HAP-1 (cell line): ENCODE data around the gene PLB1.

Experiments used
- DNase-seq, 2 experiments: peaks; one replicate each; pipeline ENCODE4 v3.0.0-alpha.2; 2016 to 2020; ENCODE audit warnings: low spot score in 2 of 2
- H3K27me3 ChIP-seq: fragments of 250-450 bp; sonication (Bioruptor Pico); 2 replicates; pipeline ENCODE4 v1.5.1; 2020; ENCODE audit warnings: low read depth, mild to moderate bottlenecking, moderate library complexity
- H3K36me3 ChIP-seq: fragments of 250-450 bp; sonication (Bioruptor Pico); replicated peaks from 2 replicates; pipeline ENCODE4 v1.5.1; 2020; ENCODE audit warnings: mild to moderate bottlenecking
- H3K4me1 ChIP-seq: fragments of 250-450 bp; sonication (Bioruptor Pico); 2 replicates; pipeline ENCODE4 v1.5.1; 2020; ENCODE audit warnings: mild to moderate bottlenecking
- H3K4me3 ChIP-seq: fragments of 250-450 bp; sonication (Bioruptor Pico); 2 replicates; pipeline ENCODE4 v1.5.1; 2020; ENCODE audit warnings: mild to moderate bottlenecking, moderate library complexity
- H3K9me3 ChIP-seq: fragments of 250-450 bp; sonication (Bioruptor Pico); 2 replicates; pipeline ENCODE4 v1.5.1; 2020; ENCODE audit warnings: mild to moderate bottlenecking, moderate library complexity
- in situ Hi-C: fragments of 300-500 bp; cut with MboI; formaldehyde crosslinking; loops from 3 replicates; pipeline ENCODE4 v1.14.3; 2020; ENCODE audit warnings: low sequenced_read_pairs, inconsistent platforms, mixed read lengths

PLB1 gene, protein sequence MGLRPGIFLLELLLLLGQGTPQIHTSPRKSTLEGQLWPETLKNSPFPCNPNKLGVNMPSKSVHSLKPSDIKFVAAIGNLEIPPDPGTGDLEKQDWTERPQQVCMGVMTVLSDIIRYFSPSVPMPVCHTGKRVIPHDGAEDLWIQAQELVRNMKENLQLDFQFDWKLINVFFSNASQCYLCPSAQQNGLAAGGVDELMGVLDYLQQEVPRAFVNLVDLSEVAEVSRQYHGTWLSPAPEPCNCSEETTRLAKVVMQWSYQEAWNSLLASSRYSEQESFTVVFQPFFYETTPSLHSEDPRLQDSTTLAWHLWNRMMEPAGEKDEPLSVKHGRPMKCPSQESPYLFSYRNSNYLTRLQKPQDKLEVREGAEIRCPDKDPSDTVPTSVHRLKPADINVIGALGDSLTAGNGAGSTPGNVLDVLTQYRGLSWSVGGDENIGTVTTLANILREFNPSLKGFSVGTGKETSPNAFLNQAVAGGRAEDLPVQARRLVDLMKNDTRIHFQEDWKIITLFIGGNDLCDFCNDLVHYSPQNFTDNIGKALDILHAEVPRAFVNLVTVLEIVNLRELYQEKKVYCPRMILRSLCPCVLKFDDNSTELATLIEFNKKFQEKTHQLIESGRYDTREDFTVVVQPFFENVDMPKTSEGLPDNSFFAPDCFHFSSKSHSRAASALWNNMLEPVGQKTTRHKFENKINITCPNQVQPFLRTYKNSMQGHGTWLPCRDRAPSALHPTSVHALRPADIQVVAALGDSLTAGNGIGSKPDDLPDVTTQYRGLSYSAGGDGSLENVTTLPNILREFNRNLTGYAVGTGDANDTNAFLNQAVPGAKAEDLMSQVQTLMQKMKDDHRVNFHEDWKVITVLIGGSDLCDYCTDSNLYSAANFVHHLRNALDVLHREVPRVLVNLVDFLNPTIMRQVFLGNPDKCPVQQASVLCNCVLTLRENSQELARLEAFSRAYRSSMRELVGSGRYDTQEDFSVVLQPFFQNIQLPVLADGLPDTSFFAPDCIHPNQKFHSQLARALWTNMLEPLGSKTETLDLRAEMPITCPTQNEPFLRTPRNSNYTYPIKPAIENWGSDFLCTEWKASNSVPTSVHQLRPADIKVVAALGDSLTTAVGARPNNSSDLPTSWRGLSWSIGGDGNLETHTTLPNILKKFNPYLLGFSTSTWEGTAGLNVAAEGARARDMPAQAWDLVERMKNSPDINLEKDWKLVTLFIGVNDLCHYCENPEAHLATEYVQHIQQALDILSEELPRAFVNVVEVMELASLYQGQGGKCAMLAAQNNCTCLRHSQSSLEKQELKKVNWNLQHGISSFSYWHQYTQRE (N-terminal part only)

GRCh38 chr2:28495551-28496250, at the start of gene PLB1:
Gene PLB1, plus strand, starts transcription at chr2:28496060. Its CDS starts 55 bp downstream, at chr2:28496115.
- in situ Hi-C loops, result no loop called here
- no peaks in the 10 kb centered on the region for H3K9me3 ChIP-seq
- no peaks in the 10 kb centered on the region for H3K27me3 ChIP-seq
- no peaks in the 10 kb centered on the region for H3K4me1 ChIP-seq
- no peak for DNase-seq
- H3K4me3 ChIP-seq, result no peak within 1 kb of the TSS
- no peaks in the 10 kb centered on the region for H3K36me3 ChIP-seq

DNA sequence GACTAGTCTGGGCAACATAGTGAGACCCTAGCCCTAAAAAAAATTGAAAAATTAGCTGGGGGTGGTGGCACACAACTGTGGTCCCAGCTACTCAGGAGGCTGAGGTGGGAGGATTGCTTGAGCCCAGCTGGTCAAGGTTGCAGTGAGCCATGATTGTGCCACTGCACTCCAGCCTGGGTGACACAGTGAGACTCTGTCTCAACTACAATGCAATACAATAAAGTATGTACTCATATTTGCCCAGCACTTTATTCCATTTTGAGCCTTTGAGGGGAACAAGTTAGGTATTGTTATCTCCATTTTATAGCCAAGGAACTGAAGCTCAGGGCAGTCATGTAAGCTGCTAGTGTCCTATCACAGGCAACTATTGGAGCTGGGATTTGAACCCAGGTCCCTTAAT, 49.3 kb upstream of the PLB1 start:
- in situ Hi-C loops, result no loop called here
- no peak for DNase-seq
- Histone ChIP-seq H3K4me1 (no peaks in the 10 kb centered on the region), H3K4me3 (no peak overlapping the region), H3K36me3 (no peaks in the 10 kb centered on the region), H3K27me3 (no peaks in the 10 kb centered on the region), H3K9me3 (no peaks in the 10 kb centered on the region; the same call in 1 of the 2 replicates)

- no peaks in the 10 kb centered on the region for H3K27me3 ChIP-seq
- no peak overlapping the region for H3K4me3 ChIP-seq
- DNase-seq, result no peak
- in situ Hi-C loops, result no loop called here
- H3K4me1 ChIP-seq, result no peaks in the 10 kb centered on the region
- H3K9me3 ChIP-seq, result no peaks in the 10 kb centered on the region; the same call in 1 of the 2 replicates
- no peaks in the 10 kb centered on the region for H3K36me3 ChIP-seq
These were observed 48.8 kb upstream of the PLB1 start for GRCh38 chr2:28447086-28447485.

GRCh38 chr2:28447943-28448792, 47.7 kb upstream of the PLB1 start:
- Histone ChIP-seq H3K36me3 (no peaks in the 10 kb centered on the region), H3K27me3 (no peaks in the 10 kb centered on the region), H3K9me3 (no peaks in the 10 kb centered on the region), H3K4me3 (no peak overlapping the region), H3K4me1 (no peaks in the 10 kb centered on the region)
- in situ Hi-C loops, result no loop called here
- no peak for DNase-seq

DNA sequence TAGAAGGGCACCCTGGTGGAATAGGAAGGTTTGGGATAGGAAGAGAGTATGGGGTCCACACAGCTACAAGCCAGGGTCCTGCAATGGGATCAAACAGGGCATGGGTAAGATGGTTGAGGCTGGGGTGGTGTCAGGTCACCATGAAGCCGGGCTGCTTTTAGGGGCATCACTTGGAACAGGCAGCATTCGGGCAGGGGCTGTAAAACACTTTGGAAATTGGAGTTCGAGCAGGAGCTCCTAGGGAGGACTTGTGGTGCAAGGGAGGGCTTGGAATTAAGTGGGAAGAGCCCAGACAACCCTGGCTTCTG, 47.1 kb upstream of the PLB1 start:
- in situ Hi-C loops, result no loop called here
- H3K4me1 ChIP-seq, result no peaks in the 10 kb centered on the region
- H3K4me3 ChIP-seq, result no peak overlapping the region

GRCh38 chr2:28449126-28449487, 46.8 kb upstream of the PLB1 start:
- Histone ChIP-seq H3K4me3 (no peak overlapping the region), H3K9me3 (no peaks in the 10 kb centered on the region), H3K36me3 (no peaks in the 10 kb centered on the region), H3K27me3 (no peaks in the 10 kb centered on the region), H3K4me1 (no peaks in the 10 kb centered on the region)
- in situ Hi-C loops, result no loop called here
- no peak for DNase-seq

More for the DNA sequence above, 47.1 kb upstream of the PLB1 start:
- no peak for DNase-seq
- H3K36me3 ChIP-seq, result no peaks in the 10 kb centered on the region
- no peaks in the 10 kb centered on the region for H3K9me3 ChIP-seq
- H3K27me3 ChIP-seq, result no peaks in the 10 kb centered on the region

- no peak for DNase-seq
- Histone ChIP-seq H3K36me3 (no peaks in the 10 kb centered on the region), H3K9me3 (no peaks in the 10 kb centered on the region), H3K4me1 (no peaks in the 10 kb centered on the region), H3K27me3 (no peaks in the 10 kb centered on the region), H3K4me3 (no peak overlapping the region)
- in situ Hi-C loops, result no loop called here
These were observed 46.1 kb upstream of the PLB1 start for GRCh38 chr2:28449488-28450395.

DNA sequence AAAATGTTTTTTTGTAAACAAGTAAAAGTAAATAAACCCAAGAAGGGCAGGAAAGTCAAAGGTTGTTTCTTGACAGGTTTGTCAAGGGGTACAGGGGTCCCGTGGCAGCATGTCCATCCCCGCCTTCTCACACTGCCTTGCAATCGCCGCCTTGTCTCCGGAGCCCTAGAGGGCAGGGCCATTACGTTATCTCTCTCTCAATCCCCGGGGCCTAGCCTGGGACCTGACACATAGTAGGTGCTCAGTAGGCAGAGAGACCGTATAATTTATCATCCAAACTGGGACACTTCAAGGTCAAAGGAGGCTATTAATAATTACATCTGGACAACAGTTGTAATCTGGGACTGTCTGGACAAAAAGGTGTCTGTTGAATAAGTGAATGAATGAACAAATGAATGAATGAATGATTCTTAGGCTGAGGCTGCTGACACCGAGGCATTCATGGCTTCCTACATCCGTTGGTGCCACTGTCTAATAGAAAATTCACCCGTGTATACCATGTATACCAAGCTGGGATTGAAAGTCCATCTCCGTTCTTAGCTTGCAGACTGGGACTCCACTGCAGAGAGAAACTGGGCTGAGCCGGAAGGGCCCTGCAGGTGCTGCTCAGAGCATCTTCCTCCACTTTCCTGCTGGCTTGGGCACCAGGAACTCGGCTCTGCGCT, 44.8 kb upstream of the PLB1 start:
- no peaks in the 10 kb centered on the region for H3K4me1 ChIP-seq
- no peak overlapping the region for H3K4me3 ChIP-seq
- DNase-seq, result no peak
- no peaks in the 10 kb centered on the region for H3K36me3 ChIP-seq
- H3K9me3 ChIP-seq, result no peaks in the 10 kb centered on the region
- in situ Hi-C loops, result no loop called here
- H3K27me3 ChIP-seq, result no peaks in the 10 kb centered on the region

DNA sequence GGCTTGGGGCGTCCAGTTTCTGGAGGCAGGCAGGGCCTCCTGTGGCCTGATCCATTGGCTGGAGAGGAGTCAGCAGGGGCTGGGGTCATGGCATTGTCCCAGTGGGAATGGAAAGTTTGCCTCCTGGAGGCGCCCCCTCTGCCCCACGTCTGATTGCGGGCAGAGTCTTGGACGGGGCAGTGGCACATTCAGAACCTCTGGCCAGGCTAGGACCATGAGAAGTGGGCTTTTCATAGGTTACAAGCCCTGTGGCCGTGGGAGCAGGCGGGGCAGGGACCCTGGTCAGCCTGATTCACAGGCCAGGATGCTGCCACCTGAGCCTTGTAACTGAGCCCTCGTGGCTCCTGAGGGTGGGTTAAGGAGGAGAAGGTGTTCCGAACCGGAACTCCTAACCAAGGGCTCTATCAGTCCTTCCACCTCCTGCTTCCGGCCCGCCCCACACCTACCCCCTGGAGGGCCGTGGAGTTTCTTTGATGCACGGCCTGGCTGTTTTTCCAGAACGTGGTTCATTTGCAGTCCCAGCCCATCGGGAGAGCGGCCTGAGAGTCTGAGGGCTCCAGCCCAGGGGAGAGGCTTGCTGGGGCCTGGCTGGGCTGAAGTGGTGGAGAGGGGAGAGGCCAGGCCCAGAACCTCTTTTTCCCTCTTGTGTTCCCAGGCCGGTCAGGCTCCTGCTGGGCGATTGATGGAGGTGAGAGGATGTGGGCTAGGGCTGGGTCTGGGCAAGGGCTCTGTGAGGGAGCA, 43.9 kb upstream of the PLB1 start:
- in situ Hi-C loops, result no loop called here
- Histone ChIP-seq H3K27me3 (no peaks in the 10 kb centered on the region), H3K4me3 (no peak overlapping the region), H3K4me1 (no peaks in the 10 kb centered on the region), H3K36me3 (no peaks in the 10 kb centered on the region), H3K9me3 (no peaks in the 10 kb centered on the region)
- no peak for DNase-seq

GRCh38 chr2:28452534-28453081, 43.3 kb upstream of the PLB1 start:
- no peaks in the 10 kb centered on the region for H3K9me3 ChIP-seq
- H3K36me3 ChIP-seq, result no peaks in the 10 kb centered on the region
- H3K4me3 ChIP-seq, result no peak overlapping the region
- in situ Hi-C loops, result no loop called here
- peak; percentile 8 to 81 for DNase-seq
- H3K4me1 ChIP-seq, result no peaks in the 10 kb centered on the region
- no peaks in the 10 kb centered on the region for H3K27me3 ChIP-seq

- in situ Hi-C loops, result no loop called here
- H3K36me3 ChIP-seq, result no peaks in the 10 kb centered on the region
These were observed 42.5 kb upstream of the PLB1 start for GRCh38 chr2:28453396-28453795.

More at GRCh38 chr2:28453396-28453795, 42.5 kb upstream of the PLB1 start:
- H3K27me3 ChIP-seq, result no peaks in the 10 kb centered on the region
- H3K4me3 ChIP-seq, result no peak overlapping the region
- no peaks in the 10 kb centered on the region for H3K9me3 ChIP-seq
- no peaks in the 10 kb centered on the region for H3K4me1 ChIP-seq
- DNase-seq, result no peak
